Gastroesophageal sphincter (tissue), 3 donors: Measurements from ENCODE around the gene ARAP3.

Experiments
- CTCF ChIP-seq, 4 experiments: fragments of 200-600 bp in 2 of 4; fragments of 450-650 bp in 2 of 4; sonication (generic) in 1 of 4; IDR thresholded peaks; one replicate each; pipeline ENCODE4 v1.5.1; 2017 to 2019; ENCODE audit warnings: antibody characterized with exemption in 4 of 4, mild to moderate bottlenecking in 2 of 4, moderate library complexity in 2 of 4
- EP300 ChIP-seq: sonication (generic); formaldehyde crosslinking; IDR thresholded peaks from one replicate; pipeline ENCODE4 v1.6.1; 2017; ENCODE audit warnings: antibody characterized with exemption, mild to moderate bottlenecking
- POLR2A ChIP-seq, 2 donors: fragments of 450-650 bp; IDR thresholded peaks; one replicate each; pipeline ENCODE4 v1.6.1; 2017; ENCODE audit warnings: antibody characterized with exemption in 2 of 2, mild to moderate bottlenecking in 2 of 2, moderate library complexity in 1 of 2
- POLR2AphosphoS5 ChIP-seq: sonication (generic); formaldehyde crosslinking; IDR thresholded peaks from one replicate; pipeline ENCODE4 v1.6.1; 2017; ENCODE audit warnings: antibody characterized with exemption

- TF ChIP-seq CTCF (IDR thresholded peaks at IDR 0.05) = no peak
- TF ChIP-seq POLR2AphosphoS5 = no peak
- no peak for TF ChIP-seq POLR2A (IDR thresholded peaks at IDR 0.05)
- TF ChIP-seq EP300 = no peak
Observed at GRCh38 chr5:141716009-141716408, 34.0 kb upstream of the ARAP3 start.
